Ascending aorta (tissue), 2 donors: ENCODE data around the gene WDR26. TPM values are rescaled to one million over a fixed set of nuclear protein-coding genes. Genes with fewer than 3 reads are reported as not detected.

Experiments used
- DNase-seq, 2 donors: peaks; one replicate each; pipeline ENCODE4 v3.0.0-alpha.2; 2019; ENCODE audit warnings: low spot score in 2 of 2
- H3K27ac ChIP-seq, 2 donors: fragments of 200-600 bp; sonication (generic); one replicate each; pipeline ENCODE4 v1.5.1; 2016 to 2017; ENCODE audit warnings: mild to moderate bottlenecking in 1 of 2
- H3K27me3 ChIP-seq: fragments of 200-600 bp; sonication (generic); one replicate; pipeline ENCODE4 v1.5.1; 2017
- H3K36me3 ChIP-seq, 2 donors: fragments of 200-600 bp; sonication (generic); one replicate each; pipeline ENCODE4 v1.5.1; 2016
- H3K4me1 ChIP-seq, 2 donors: fragments of 200-600 bp; sonication (generic); one replicate each; pipeline ENCODE4 v1.5.1; 2016 to 2017; ENCODE audit warnings: mild to moderate bottlenecking in 1 of 2
- H3K4me3 ChIP-seq, 2 donors: fragments of 200-600 bp; sonication (generic); one replicate each; pipeline ENCODE4 v1.5.1; 2016 to 2017; ENCODE audit warnings: mild to moderate bottlenecking in 1 of 2
- H3K9me3 ChIP-seq, 2 donors: fragments of 200-600 bp; sonication (generic); one replicate each; pipeline ENCODE4 v1.5.1; 2016
- intact Hi-C: fragments of 100-400 bp; cut with DNase I; formaldehyde crosslinking; loops from one replicate; pipeline ENCODE4 v1.15.1; 2023
- total RNA-seq: library from RNA; depleted of rRNA; stranded (reverse); fragments of >200 nt; gene quantifications from one replicate; pipeline ENCODE4 v1.1.0, GENCODE V29; 2016
- TF ChIP-seq, protein P1 (sequence below), 3 experiments: fragments of 200-600 bp in 2 of 3; fragments of 450-650 bp in 1 of 3; sonication (generic) in 2 of 3; IDR thresholded peaks; one replicate each; pipeline ENCODE4 v1.5.1; 2016 to 2019; ENCODE audit warnings: antibody characterized with exemption in 3 of 3, mild to moderate bottlenecking in 1 of 3, moderate library complexity in 1 of 3

The WDR26 gene
- total RNA-seq, 1 donor from 2014 or later: 31.8 TPM

DNA sequence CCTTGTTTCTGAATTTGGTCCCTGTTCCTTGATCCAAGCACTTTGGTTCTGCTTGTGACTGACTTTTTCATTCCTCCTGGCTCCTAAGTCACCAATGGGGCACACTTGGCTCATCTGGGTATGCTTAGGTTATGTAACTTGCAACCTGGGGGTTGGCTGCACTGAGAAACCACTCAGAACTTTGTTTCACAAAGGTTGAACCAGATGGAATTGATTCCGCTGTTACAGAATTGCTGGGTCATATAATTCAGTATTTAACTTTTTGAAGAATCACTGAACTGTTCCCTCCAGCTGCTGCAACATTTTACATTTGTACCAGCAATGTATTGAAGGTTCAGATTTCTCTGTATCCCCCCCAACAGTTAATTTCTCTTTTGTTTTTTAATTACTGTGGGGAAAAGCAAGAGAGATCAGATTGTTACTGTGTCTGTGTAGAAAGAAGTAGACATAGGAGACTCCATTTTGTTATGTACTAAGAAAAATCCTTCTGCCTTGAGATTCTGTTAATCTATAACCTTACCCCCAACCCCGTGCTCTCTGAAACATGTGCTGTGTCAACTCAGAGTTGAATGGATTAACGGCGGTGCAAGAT is 95.1 kb downstream of the WDR26 start:
- Histone ChIP-seq H3K36me3 (no peaks in the 10 kb centered on the region), H3K4me1 (no peaks in the 10 kb centered on the region), H3K27me3 (no peaks in the 10 kb centered on the region), H3K4me3 (no peak overlapping the region), H3K27ac (no peak overlapping the region), H3K9me3 (peaks cover 14% of the 10 kb centered on the region in 2 donors)
- no peak for DNase-seq
- TF ChIP-seq, protein P1, sequence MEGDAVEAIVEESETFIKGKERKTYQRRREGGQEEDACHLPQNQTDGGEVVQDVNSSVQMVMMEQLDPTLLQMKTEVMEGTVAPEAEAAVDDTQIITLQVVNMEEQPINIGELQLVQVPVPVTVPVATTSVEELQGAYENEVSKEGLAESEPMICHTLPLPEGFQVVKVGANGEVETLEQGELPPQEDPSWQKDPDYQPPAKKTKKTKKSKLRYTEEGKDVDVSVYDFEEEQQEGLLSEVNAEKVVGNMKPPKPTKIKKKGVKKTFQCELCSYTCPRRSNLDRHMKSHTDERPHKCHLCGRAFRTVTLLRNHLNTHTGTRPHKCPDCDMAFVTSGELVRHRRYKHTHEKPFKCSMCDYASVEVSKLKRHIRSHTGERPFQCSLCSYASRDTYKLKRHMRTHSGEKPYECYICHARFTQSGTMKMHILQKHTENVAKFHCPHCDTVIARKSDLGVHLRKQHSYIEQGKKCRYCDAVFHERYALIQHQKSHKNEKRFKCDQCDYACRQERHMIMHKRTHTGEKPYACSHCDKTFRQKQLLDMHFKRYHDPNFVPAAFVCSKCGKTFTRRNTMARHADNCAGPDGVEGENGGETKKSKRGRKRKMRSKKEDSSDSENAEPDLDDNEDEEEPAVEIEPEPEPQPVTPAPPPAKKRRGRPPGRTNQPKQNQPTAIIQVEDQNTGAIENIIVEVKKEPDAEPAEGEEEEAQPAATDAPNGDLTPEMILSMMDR (IDR thresholded peaks at IDR 0.05): no peak
- intact Hi-C loops: no loop called here

DNA sequence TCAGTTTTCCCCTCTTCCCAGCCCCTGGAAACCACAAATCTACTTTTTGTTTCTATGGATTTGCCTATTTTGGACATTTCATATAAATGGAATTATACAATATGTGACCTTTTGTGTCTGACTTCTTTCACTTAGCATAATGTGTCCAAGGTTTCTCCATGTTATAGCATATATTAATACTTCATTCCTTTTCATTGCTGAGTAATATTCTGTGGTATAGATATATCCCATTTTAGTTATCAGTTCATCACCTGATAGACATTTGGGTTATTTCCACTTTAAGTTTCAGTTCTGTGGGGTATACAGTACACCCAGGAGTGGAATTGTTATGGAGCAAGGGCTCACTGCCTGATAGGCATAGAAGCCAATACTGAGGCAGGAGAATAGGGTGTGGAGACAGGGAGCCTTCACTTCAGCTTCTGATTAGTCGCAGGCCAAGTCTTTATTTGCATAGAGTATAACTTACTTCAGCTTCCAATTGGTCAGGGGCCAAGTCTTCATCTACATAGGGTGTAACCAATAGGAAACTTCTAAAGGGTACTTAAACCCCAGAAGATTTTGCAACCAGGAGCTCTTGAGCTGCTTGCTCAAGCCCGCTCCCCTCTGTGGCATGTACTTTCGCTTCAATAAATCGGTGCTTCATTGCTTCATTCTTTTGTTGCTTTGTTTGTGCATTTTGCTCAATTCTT is 96.3 kb downstream of the WDR26 start:
- intact Hi-C loops: no loop called here
- Histone ChIP-seq H3K4me1 (no peaks in the 10 kb centered on the region), H3K4me3 (no peak overlapping the region), H3K36me3 (no peaks in the 10 kb centered on the region), H3K9me3 (peaks cover 1 to 3% of the 10 kb centered on the region in 2 donors), H3K27me3 (no peaks in the 10 kb centered on the region), H3K27ac (no peak overlapping the region)
- no peak for DNase-seq
- TF ChIP-seq, protein P1 (IDR thresholded peaks at IDR 0.05): no peak

Other genes with a start within 250 kb of the WDR26 start
- 34.6 TPM for gene NVL, start 104.6 kb downstream of the WDR26 start, total RNA-seq
- gene CNIH4, start 77.9 kb downstream of the WDR26 start, total RNA-seq: 26.9 TPM
- gene CNIH3, start 181.5 kb upstream of the WDR26 start, total RNA-seq: not detected